DMS 273 (cell line): ENCODE results near the gene NKRF.
"Not testable (repeated sequence)": the region's sequence is repeated elsewhere in the genome, so short reads cannot be mapped to it uniquely, and the experiment has no call there.

ENCODE experiments used
- DNase-seq: peaks from one replicate; lab custom pipeline; 2025; ENCODE audit not compliant: unreplicated experiment; lab: John Stamatoyannopoulos, UW

Gene NKRF

GRCh38 chrX:119606280-119607017, at the start of gene NKRF:
Gene NKRF, minus strand, starts transcription at chrX:119606424.
- DNase-seq, result peak; percentile 97

DNA sequence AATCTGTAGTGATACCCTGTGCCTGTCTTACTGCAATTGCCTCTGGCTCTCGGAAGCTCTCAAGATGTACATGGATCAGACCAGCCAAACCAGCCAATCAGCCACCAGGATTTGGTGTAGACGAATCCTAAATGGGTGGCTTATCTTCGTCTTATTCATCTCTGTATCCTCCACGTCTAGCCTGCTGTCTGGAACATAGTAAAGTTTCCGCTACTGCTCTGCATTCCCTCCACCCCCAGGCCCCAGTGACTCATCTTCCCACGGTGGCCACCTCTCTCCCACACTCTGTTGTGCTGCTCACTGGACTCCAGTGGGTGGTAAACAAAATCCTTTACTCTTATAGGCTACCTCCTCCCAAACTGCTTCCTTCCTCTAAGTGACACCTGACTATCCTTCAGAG, 48.9 kb upstream of the NKRF start:
- DNase-seq, result no peak

- peak; percentile 14 for DNase-seq
These were observed 47.9 kb upstream of the NKRF start for GRCh38 chrX:119654112-119654531.

- DNase-seq, result no peak
These were observed 42.2 kb upstream of the NKRF start for GRCh38 chrX:119648421-119648775.

- no peak for DNase-seq
These were observed 41.6 kb upstream of the NKRF start for GRCh38 chrX:119647552-119648420.

GRCh38 chrX:119647089-119647488, 40.9 kb upstream of the NKRF start:
- no peak for DNase-seq

DNA sequence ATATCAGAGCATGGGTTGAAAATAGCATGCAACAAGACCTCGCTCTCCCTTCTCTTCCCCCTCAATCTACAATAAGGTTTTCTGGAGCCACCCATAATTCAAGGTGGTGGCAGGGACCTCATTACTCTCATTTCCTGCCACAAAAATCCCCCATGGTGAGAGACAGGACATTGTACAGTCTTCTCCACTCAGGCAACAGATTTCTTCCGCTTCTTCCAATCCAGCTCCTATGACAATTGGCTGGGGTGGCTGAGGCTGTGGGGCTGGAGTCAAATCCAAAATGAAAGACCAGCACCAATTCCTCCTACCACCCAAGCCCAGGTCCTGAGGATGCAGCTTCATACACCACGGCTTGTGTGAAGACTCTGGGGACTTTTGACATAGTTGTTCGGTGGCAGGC, 40.3 kb upstream of the NKRF start:
- DNase-seq, result no peak

GRCh38 chrX:119643696-119644095, 37.5 kb upstream of the NKRF start:
- DNase-seq, result no peak

DNA sequence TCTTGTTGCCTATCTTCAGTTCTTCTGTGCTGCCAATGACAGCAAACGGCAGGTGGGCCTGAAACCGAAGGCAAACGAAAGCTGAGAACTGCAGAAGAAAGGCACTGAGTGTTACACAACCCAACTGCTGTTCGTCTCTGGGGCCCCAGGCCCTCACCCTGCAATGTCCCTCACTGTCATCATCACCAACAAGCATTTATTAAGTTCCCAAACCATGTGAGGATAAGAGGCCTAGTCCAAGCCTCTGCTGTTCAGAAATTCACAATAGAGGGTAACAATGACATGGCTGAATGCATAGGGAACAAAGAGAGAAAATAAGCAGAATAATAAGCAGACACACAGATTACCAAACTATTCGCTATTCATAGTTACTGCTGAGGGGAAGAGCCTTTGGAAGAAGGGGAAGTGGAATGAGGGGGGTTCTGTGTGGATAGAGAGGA, 34.5 kb upstream of the NKRF start:
- DNase-seq, result no peak

- no peak for DNase-seq
These were observed 32.7 kb upstream of the NKRF start for GRCh38 chrX:119638725-119639471.

- DNase-seq, result not testable (repeated sequence)
These were observed 31.2 kb upstream of the NKRF start for GRCh38 chrX:119637421-119637820.

DNA sequence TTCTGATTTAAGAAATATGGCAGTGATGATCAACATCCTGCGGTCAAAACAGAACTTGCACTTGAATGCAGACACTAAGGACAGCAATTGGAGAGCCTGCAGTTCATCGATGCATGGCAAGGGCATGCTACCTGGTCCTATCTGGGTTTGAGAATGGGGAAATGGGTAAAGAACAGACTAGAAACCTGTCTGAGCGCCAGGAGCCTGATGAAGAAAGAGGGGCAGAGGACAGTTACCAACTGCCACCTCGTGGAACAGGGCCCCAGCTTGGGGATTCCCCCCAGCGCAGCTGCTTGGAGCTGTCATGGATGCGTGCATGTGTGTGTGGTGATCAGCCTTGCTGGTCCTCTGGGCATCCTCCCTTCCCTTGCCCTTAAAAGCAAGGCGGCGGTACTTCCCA, 30.2 kb upstream of the NKRF start:
- no peak for DNase-seq

GRCh38 chrX:119635799-119636198, 29.6 kb upstream of the NKRF start:
- DNase-seq, result no peak

- DNase-seq, result no peak
These were observed 29.0 kb upstream of the NKRF start for GRCh38 chrX:119635179-119635578.

DNA sequence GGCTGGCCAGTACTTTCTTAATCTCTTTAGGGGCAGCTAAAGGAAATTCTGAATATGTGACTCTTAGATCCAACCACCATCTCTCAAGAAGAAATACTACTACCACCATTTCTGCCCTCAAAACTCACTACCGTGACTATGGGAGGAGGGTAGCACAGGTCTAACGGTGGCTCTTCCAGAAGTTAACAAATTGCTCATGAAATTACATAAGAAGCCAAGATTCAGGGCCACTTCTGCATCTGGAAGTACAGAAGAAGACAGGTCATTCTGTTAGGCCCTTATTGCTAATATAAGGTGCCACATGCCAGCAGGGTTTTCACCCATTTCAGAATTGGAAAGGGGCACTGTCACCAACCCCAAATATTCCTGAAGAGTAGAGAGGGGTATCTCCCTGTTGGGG, 19.6 kb upstream of the NKRF start:
- DNase-seq, result no peak

- no peak for DNase-seq
These were observed 18.9 kb upstream of the NKRF start for GRCh38 chrX:119624951-119625668.

DNA sequence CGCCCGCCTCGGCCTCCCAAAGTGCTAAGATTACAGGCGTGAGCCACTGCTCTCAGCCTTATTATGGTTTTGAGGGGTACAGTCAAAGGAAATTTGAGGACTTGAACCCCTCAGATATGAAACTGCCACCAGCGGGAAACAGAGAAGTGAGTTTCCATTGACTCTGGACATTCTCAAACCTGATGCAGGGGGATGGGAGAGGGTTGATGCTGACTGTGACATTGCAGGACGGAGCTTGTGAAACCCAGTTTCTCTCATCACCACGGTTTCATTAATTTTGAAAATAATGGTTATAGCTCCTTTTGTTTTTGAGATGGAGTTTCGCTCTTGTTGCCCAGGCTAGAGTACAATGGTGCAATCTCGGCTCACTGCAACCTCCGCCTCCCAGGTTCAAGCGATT, 18.2 kb upstream of the NKRF start:
- no peak for DNase-seq

DNA sequence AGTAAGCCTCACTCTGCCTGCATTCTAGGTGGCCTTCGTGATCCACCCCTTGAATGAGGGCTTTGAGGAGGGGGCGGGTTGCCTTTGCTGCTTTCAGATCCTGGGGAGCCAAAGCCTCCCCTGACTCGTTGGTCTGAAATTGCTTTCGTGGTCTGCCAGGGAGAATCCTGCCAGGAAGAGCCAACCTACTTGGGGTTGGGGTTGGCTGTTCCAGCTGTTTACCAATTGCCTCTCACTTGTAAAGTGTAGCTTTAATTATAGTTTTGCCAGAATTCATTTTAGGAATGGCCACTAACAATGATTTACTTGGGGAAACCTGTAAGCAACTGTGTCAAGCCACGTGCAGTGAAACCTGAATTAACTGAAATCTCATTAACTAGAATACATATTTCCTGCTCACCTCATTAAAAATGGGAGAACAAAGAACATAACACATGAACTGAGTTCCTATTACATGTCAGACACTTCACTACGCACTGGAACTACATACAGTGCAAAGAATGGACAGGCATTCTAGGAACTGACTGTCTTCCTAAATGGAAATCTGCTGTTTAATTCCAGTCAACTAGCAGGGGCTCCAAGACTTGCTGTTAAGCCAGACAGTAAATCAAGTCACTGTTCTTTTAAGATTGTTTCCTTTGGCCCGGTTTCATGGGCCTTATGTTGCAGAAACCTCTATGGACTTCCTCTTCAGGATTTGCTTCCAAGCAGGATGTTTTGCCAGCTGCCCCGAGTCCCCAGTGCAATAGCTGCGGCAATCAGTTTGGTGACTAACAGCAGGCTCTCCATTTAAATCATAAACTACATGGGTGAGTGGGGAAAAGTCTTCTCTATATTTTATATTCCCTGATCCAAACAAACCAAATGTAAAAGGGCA, 16.4 kb upstream of the NKRF start:
- DNase-seq, result peak; percentile 63

DNA sequence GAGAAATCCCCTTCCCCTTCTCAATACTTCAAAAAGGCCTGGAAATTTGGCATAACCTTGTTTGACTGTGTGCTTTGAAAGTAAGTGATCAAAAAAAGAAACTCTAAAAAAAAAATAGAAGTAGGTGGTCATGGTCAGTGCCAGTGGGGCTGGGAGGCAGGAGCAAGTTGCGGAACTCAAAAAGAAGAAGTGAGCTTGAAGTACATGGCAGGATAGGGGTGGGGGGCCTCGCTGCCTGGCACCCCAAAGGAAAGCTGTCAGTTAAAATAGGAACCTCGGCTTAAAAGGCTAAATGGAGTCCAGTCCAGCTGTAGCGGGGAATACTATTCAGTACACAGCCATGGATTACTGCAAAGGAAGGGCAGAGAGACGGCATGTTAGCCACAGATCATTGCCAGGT, 12.2 kb upstream of the NKRF start:
- no peak for DNase-seq
